AG09319 (cell line): Measurements from ENCODE around the gene YEATS2.
"Not testable (repeated sequence)": the region's sequence is repeated elsewhere in the genome, so short reads cannot be mapped to it uniquely, and the experiment has no call there.

Experiments used
- DNase-seq: peaks from one replicate; pipeline ENCODE4 v3.0.0-alpha.2; 2010; ENCODE audit warnings: low read depth; ENCODE audit errors: extremely low read depth
- TF ChIP-seq, protein P1 (sequence below): IDR thresholded peaks from 2 replicates; pipeline ENCODE4 v1.5.1; 2011; ENCODE audit warnings: low read depth, mild to moderate bottlenecking, inconsistent platforms, low read length, moderate library complexity

The YEATS2 gene

DNA sequence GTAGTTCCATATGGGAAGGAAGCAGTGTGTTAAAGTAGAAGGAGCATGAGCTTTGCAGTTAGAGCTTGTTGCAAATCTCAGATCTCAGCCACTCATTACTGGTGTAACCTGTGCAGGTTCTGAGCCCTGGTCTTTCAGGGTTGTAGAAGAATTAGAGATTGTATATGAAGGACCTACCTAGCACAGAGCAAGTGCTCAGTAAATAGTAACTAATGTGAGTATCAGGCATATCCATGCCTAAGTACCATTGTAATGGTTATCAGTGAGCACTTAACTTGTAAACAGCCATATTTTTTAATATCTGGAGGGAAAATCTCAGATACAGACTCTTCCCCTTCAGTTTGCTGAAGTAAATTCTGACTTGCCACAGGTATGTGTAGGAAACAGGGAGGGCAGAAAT, 68.5 kb downstream of the YEATS2 start:
- TF ChIP-seq, protein P1, sequence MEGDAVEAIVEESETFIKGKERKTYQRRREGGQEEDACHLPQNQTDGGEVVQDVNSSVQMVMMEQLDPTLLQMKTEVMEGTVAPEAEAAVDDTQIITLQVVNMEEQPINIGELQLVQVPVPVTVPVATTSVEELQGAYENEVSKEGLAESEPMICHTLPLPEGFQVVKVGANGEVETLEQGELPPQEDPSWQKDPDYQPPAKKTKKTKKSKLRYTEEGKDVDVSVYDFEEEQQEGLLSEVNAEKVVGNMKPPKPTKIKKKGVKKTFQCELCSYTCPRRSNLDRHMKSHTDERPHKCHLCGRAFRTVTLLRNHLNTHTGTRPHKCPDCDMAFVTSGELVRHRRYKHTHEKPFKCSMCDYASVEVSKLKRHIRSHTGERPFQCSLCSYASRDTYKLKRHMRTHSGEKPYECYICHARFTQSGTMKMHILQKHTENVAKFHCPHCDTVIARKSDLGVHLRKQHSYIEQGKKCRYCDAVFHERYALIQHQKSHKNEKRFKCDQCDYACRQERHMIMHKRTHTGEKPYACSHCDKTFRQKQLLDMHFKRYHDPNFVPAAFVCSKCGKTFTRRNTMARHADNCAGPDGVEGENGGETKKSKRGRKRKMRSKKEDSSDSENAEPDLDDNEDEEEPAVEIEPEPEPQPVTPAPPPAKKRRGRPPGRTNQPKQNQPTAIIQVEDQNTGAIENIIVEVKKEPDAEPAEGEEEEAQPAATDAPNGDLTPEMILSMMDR, result no peak
- no peak for DNase-seq

DNA sequence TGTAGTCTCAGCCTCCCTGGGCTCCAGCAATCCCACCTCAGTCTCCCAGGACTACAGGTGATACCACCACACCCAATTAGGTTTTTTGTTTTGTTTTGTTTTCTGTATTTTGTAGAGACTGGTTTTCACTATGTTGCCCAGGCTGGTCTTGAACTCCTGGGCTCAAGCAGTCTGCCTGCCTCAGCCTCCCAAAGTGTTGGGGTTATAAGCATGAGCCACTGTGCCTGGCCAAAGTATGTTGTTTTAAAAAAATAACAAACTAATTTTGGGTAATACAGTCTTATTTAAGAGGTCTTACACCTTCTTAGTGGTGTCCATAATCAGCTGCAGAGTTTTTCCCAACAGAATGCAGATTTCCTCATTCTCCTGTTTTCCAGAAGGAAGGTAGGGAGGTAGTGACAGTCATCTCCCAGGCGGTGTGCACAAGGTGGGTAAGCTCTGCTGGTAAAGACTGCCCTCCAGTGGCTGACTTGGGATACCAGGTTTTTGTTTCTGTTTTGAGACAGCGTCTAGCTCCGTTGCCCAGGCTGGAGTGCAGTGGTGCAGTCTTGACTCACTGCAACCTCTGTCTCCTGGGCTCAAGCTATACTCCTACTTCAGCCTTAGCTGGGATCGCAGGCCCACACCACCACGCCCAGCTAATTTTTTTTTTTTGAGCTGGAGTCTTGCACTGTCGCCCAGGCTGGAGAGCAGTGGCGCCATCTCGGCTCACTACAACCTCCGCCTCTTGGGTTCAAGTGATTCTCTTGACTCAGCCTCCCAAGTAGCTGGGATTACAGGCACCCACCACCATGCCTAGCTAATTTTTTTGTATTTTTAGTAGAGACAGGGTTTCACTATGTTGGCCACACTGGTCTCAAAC, 69.4 kb downstream of the YEATS2 start:
- TF ChIP-seq, protein P1, result peak; percentile 77

GRCh38 chr3:183768114-183768513, 70.5 kb downstream of the YEATS2 start:
- TF ChIP-seq, protein P1, result no peak
- DNase-seq, result no peak

More for the DNA sequence above, 69.4 kb downstream of the YEATS2 start:
- peak; percentile 34 for DNase-seq

- TF ChIP-seq, protein P1, result no peak
- no peak for DNase-seq
Observed at GRCh38 chr3:183769453-183769852, 71.9 kb downstream of the YEATS2 start.

DNA sequence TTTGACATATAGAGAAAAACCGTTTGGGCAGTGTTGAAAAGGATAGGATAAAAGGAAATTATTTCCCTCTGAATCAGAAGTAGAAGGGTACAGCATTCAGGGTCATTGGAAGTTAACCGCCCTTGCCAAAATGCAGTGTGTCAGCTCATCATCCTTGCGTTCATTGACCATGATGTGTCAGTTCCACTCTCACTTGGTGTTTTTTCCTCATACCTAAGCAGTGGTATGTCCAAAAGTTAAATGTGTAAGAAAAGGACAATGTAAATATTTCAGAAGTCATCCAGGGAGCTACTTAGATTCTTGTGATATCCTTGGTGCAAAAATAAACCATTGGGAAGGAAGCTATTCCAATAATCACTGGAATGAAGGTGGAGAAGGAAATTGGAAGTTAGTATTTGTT, 77.0 kb downstream of the YEATS2 start:
- TF ChIP-seq, protein P1, result no peak
- peak; percentile 5 for DNase-seq

DNA sequence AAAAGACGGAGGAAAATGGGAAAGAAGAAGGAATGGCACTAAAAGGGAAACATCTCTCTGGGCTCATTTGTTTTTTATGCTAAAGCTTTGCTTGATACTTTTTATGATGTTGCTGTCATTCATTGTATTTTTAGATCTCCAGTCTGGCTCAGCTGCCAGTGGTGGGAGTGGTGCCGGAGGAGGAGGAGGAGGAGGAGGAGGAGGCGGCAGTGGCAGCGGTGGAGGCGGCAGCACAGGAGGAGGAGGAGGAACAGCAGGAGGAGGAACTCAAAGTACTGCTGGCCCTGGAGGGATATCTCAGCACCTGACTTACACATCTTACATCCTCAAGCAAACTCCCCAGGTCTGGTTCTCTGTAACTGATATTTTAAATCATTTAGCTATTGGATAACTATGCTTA, 78.2 kb downstream of the YEATS2 start:
- TF ChIP-seq, protein P1, result no peak
- no peak for DNase-seq

GRCh38 chr3:183776451-183776850, 78.9 kb downstream of the YEATS2 start:
- not testable (repeated sequence) for DNase-seq
